Stomach (tissue), 4 donors: ENCODE measurements around the gene NUDT7.

Source experiments
- CTCF ChIP-seq, 7 experiments: fragments of 450-650 bp in 4 of 7; fragments of 200-600 bp in 3 of 7; sonication (generic) in 3 of 7; IDR thresholded peaks; one replicate each; pipeline ENCODE4 v1.5.1; 2016 to 2019; ENCODE audit warnings: antibody characterized with exemption in 7 of 7, control low read depth in 2 of 7, mild to moderate bottlenecking in 1 of 7
- EP300 ChIP-seq: sonication (generic); formaldehyde crosslinking; IDR thresholded peaks from one replicate; pipeline ENCODE4 v1.6.1; 2017; ENCODE audit warnings: antibody characterized with exemption
- POLR2A ChIP-seq, 4 donors: fragments of 450-650 bp; IDR thresholded peaks; one replicate each; pipeline ENCODE4 v1.6.1; 2016; ENCODE audit warnings: antibody characterized with exemption in 4 of 4, control low read depth in 2 of 4, mild to moderate bottlenecking in 1 of 4, moderate library complexity in 1 of 4
- POLR2AphosphoS5 ChIP-seq, 3 donors: sonication (generic); formaldehyde crosslinking; IDR thresholded peaks; one replicate each; pipeline ENCODE4 v1.6.1; 2016; ENCODE audit warnings: antibody characterized with exemption in 3 of 3

DNA sequence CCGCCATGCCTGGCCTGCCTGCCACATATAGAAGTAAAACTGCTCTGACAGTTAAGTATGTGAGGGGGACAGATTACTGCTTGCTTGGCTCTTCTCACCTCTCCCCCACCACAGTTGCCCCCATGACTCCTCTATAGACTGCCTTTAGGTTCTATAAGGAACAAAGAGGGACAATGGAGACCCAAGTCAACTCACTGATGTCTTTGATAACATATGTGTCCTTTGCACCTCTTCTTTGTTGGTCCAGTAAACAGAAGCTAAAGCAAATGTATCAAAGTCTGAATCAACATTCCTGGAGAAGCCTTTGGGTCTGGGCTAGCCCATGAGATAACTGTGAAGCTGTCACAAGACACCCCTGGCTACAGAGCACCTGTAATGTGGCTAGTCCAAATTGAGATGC, 27.1 kb downstream of the NUDT7 start:
- TF ChIP-seq POLR2A (IDR thresholded peaks at IDR 0.05) (no peak), POLR2AphosphoS5 (IDR thresholded peaks at IDR 0.05) (no peak), CTCF (IDR thresholded peaks at IDR 0.05) (no peak), EP300 (no peak)
